Measurements from ENCODE around the gene UTP11.
A peak's percentile ranks its signal among the peaks of the same experiment; 100 is the strongest.

Gene UTP11

DNA sequence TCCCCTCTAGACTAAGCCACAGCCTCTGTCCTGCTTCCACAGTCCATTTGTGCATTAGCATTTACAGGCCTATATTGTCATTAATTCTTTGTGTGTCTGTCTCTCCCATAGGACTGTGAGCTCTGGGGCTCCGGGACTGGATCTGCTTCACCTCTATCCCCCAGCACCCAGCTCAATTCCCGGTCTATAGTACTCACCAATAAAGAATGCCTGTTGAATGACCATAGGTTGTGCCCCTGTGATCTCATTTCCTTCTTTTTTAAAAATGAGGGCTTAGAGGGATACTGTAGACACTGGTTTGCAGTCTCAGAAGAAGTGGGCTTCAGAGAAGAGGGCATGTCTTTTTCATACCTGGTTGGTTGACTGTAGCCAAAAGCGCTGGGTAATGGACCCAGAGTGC lies 42.9 kb downstream of the UTP11 start:
- Histone ChIP-seq H3K9me3 (ENCODE audit: insufficient read depth, low read length) (no peaks in the 10 kb centered on the region), H4K20me1 (ENCODE audit: insufficient read depth, low read length) (peaks cover 65% of the 10 kb centered on the region), H3K4me2 (ENCODE audit: low read length) (no peak overlapping the region), H3K79me2 (ENCODE audit: low read length) (peaks cover 100% of the 10 kb centered on the region), H3K27me3 (ENCODE audit: low read depth, low read length) (no peaks in the 10 kb centered on the region), H3K4me3 (ENCODE audit: low read length) (no peak overlapping the region), H3K27ac (ENCODE audit: low read length) (no peak overlapping the region), H3K36me3 (replicated peaks; ENCODE audit: low read depth, low read length) (peaks cover 15% of the 10 kb centered on the region), H2AFZ (ENCODE audit: low read depth, low read length) (no peak overlapping the region), H3K9ac (ENCODE audit: low read length) (no peak overlapping the region), H3K4me1 (ENCODE audit: low read length) (peaks cover 75% of the 10 kb centered on the region)
- TF ChIP-seq EZH2phosphoT487 (IDR thresholded peaks at IDR 0.05; ENCODE audit: low read depth) = no peak
- TF ChIP-seq, protein P1, sequence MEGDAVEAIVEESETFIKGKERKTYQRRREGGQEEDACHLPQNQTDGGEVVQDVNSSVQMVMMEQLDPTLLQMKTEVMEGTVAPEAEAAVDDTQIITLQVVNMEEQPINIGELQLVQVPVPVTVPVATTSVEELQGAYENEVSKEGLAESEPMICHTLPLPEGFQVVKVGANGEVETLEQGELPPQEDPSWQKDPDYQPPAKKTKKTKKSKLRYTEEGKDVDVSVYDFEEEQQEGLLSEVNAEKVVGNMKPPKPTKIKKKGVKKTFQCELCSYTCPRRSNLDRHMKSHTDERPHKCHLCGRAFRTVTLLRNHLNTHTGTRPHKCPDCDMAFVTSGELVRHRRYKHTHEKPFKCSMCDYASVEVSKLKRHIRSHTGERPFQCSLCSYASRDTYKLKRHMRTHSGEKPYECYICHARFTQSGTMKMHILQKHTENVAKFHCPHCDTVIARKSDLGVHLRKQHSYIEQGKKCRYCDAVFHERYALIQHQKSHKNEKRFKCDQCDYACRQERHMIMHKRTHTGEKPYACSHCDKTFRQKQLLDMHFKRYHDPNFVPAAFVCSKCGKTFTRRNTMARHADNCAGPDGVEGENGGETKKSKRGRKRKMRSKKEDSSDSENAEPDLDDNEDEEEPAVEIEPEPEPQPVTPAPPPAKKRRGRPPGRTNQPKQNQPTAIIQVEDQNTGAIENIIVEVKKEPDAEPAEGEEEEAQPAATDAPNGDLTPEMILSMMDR (IDR thresholded peaks at IDR 0.05; ENCODE audit: low read depth, low read length) = no peak

DNA sequence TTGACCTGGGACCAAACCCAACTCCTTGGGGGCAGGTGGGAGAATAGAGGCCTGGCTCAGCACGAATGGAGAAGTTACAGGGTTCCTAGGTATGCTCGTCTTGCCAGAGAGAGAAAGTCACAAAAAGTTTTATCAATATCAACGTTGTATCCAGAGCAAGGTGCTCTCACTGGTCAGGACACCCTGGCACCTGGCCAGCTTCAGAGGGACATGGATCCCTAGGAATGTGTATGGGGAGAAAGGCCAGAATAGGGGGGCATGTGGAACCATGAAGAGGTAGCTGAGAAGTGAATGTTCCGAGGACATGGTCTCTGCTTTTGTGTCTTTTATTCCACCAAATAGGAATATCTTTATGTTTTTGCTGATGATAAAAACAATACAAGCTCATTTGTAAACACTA lies 43.4 kb downstream of the UTP11 start:
- TF ChIP-seq EZH2phosphoT487 (IDR thresholded peaks at IDR 0.05; ENCODE audit: low read depth) = no peak
- TF ChIP-seq, protein P1 (IDR thresholded peaks at IDR 0.05; ENCODE audit: low read depth, low read length) = no peak
- no peak overlapping the region for H3K27ac ChIP-seq (ENCODE audit: low read length)

DNA sequence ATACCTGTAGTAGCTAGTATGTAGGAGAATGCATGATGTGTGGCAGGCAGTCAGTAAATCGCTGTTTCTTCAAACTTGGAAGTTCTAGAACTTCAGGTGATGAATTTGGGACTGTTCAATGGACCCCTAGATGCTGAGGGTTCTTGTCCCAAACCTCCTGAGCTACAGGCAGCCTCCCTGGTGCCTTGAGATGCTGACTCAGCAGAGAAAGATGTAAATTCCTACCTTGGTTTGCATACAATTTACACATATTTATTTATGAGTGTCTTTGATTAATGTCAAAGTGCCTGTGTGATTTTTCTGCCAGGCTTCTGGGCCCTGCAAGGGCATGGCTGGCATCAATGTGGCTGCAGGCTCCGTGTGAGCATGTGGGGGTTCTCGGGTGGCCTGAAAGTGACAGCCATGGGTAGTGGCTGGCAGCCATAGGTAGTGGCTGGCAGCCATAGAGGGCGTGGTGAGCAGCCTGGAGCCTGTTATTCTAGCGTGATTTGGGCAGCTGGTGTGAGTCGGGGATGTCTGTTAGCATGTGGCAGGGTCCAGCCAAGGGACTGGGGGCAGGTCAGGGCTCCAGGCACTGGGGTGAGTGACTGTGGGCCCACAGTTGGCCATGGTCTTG lies 47.2 kb downstream of the UTP11 start:
- H3K4me1 ChIP-seq (ENCODE audit: low read length) = peaks cover 80% of the 10 kb centered on the region
- peak overlapping the region; percentile 88 for H3K27ac ChIP-seq (ENCODE audit: low read length)
- peak overlapping the region; percentile 65; the same call in 1 of the 2 replicates for H3K9ac ChIP-seq (ENCODE audit: low read length)
- no peaks in the 10 kb centered on the region for H3K9me3 ChIP-seq (ENCODE audit: insufficient read depth, low read length)
- peaks cover 71% of the 10 kb centered on the region for H4K20me1 ChIP-seq (ENCODE audit: insufficient read depth, low read length)
- H3K4me3 ChIP-seq (ENCODE audit: low read length) = peak overlapping the region; percentile 30; the same call in 1 of the 2 replicates
- H3K79me2 ChIP-seq (ENCODE audit: low read length) = peaks cover 99% of the 10 kb centered on the region
- no peaks in the 10 kb centered on the region for H3K27me3 ChIP-seq (ENCODE audit: low read depth, low read length)
- no peak for TF ChIP-seq EZH2phosphoT487 (IDR thresholded peaks at IDR 0.05; ENCODE audit: low read depth)
- TF ChIP-seq, protein P1 (IDR thresholded peaks at IDR 0.05; ENCODE audit: low read depth, low read length) = no peak
- H2AFZ ChIP-seq (ENCODE audit: low read depth, low read length) = no peak overlapping the region
- H3K4me2 ChIP-seq (ENCODE audit: low read length) = peak overlapping the region; percentile 81
- peaks cover 23% of the 10 kb centered on the region for H3K36me3 ChIP-seq (replicated peaks; ENCODE audit: low read depth, low read length)

More for the DNA sequence above, 43.4 kb downstream of the UTP11 start:
- Histone ChIP-seq H3K4me3 (ENCODE audit: low read length) (no peak overlapping the region), H3K27me3 (ENCODE audit: low read depth, low read length) (no peaks in the 10 kb centered on the region), H3K4me2 (ENCODE audit: low read length) (no peak overlapping the region), H2AFZ (ENCODE audit: low read depth, low read length) (no peak overlapping the region), H4K20me1 (ENCODE audit: insufficient read depth, low read length) (peaks cover 71% of the 10 kb centered on the region), H3K9ac (ENCODE audit: low read length) (no peak overlapping the region), H3K4me1 (ENCODE audit: low read length) (peaks cover 75% of the 10 kb centered on the region), H3K9me3 (ENCODE audit: insufficient read depth, low read length) (no peaks in the 10 kb centered on the region), H3K79me2 (ENCODE audit: low read length) (peaks cover 100% of the 10 kb centered on the region), H3K36me3 (replicated peaks; ENCODE audit: low read depth, low read length) (peaks cover 19% of the 10 kb centered on the region)

DNA sequence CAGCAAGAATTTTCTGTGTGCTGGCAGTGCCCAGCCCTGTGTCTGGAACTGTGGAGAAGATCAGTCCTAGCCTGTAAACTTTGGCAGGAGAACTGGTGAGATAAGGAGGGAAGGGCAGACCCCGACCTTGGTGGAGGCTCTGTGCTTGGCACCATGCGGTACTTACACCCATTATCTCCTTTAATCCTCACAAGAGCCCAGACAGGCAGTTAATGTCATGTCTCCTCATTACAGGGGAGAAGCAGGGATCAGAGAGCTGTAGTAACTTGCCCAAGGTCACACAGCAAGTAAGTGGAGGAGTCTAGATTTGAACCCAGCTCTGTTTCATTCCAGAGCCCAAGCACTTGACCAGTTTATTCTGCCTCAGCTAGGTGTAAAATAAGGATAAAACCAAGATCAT lies 48.0 kb downstream of the UTP11 start:
- Histone ChIP-seq H3K79me2 (ENCODE audit: low read length) (peaks cover 99% of the 10 kb centered on the region), H4K20me1 (ENCODE audit: insufficient read depth, low read length) (peaks cover 73% of the 10 kb centered on the region), H3K4me3 (ENCODE audit: low read length) (peak overlapping the region; percentile 19; the same call in 1 of the 2 replicates), H3K9me3 (ENCODE audit: insufficient read depth, low read length) (no peaks in the 10 kb centered on the region), H3K27ac (ENCODE audit: low read length) (peak overlapping the region; percentile 88), H3K4me1 (ENCODE audit: low read length) (peaks cover 81% of the 10 kb centered on the region), H3K27me3 (ENCODE audit: low read depth, low read length) (no peaks in the 10 kb centered on the region), H3K9ac (ENCODE audit: low read length) (peak overlapping the region; percentile 65; the same call in 1 of the 2 replicates), H3K36me3 (replicated peaks; ENCODE audit: low read depth, low read length) (peaks cover 27% of the 10 kb centered on the region), H3K4me2 (ENCODE audit: low read length) (peak overlapping the region; percentile 81), H2AFZ (ENCODE audit: low read depth, low read length) (no peak overlapping the region)
- TF ChIP-seq, protein P1 (IDR thresholded peaks at IDR 0.05; ENCODE audit: low read depth, low read length) = no peak
- no peak for TF ChIP-seq EZH2phosphoT487 (IDR thresholded peaks at IDR 0.05; ENCODE audit: low read depth)

Data from OCI-LY3 (cell line).